Activated naive CD4-positive, alpha-beta T cell treated with anti-CD3 and anti-CD28 coated beads for 36 hours (primary cell): ENCODE data around the gene ZC4H2. TPM values are rescaled to one million over a fixed set of nuclear protein-coding genes. Genes with fewer than 3 reads are reported as not detected.
"Not testable (repeated sequence)": the region's sequence is repeated elsewhere in the genome, so short reads cannot be mapped to it uniquely, and the experiment has no call there.

ENCODE experiments used
- CTCF ChIA-PET: fragments of 350-600 bp; sonication (Branson Sonifier 250); formaldehyde crosslinking; loops from one replicate; lab custom pipeline; 2021; ENCODE audit warnings: antibody characterized with exemption; lab: Charles Lee
- DNase-seq: peaks from one replicate; pipeline ENCODE4 v3.0.0-alpha.2; 2020
- H3K27ac Mint-ChIP-seq: one replicate; pipeline ENCODE4 v1.8.0; 2021; ENCODE audit warnings: mild to moderate bottlenecking, mixed read lengths
- H3K27me3 Mint-ChIP-seq: one replicate; pipeline ENCODE4 v1.8.0; 2021; ENCODE audit warnings: low read depth, mixed read lengths
- H3K36me3 Mint-ChIP-seq: one replicate; pipeline ENCODE4 v1.8.0; 2021; ENCODE audit warnings: low read depth, mixed read lengths
- H3K4me1 Mint-ChIP-seq: one replicate; pipeline ENCODE4 v1.8.0; 2021; ENCODE audit warnings: low read depth, mixed read lengths
- H3K4me3 Mint-ChIP-seq: one replicate; pipeline ENCODE4 v1.8.0; 2021; ENCODE audit warnings: mild to moderate bottlenecking, moderate library complexity, mixed read lengths
- H3K9me3 Mint-ChIP-seq: one replicate; pipeline ENCODE4 v1.8.0; 2021; ENCODE audit warnings: mixed read lengths
- intact Hi-C: fragments of 100-400 bp; cut with micrococcal nuclease; formaldehyde crosslinking; loops from one replicate; pipeline ENCODE4 v1.15.1; 2023
- total RNA-seq, 2 experiments: library from RNA; stranded (reverse); gene quantifications; one replicate each; pipeline ENCODE4 v1.2.3, GENCODE V29; 2021

The ZC4H2 gene
- total RNA-seq, 2 experiments from 2014 or later, result 15.6 to 16.6 TPM

GRCh38 chrX:64908121-64908520, 68.1 kb downstream of the ZC4H2 start:
- intact Hi-C loops, result no loop called here
- CTCF ChIA-PET, result no interaction called here
- H3K27ac Mint-ChIP-seq, result no peak overlapping the region

GRCh38 chrX:64894454-64895038, 81.7 kb downstream of the ZC4H2 start:
- H3K27ac Mint-ChIP-seq, result no peak overlapping the region
- peaks cover 13% of the 10 kb centered on the region for H3K9me3 Mint-ChIP-seq
- no peak overlapping the region for H3K4me3 Mint-ChIP-seq
- H3K36me3 Mint-ChIP-seq, result peaks cover 7% of the 10 kb centered on the region
- intact Hi-C loops, result loop anchor here (1.0 to 10.0 kb wide), 5 partner anchors 137 to 800 kb away; partner anchors contain the start of gene ZC3H12B
- peak; percentile 56 for DNase-seq
- H3K27me3 Mint-ChIP-seq, result no peaks in the 10 kb centered on the region
- CTCF ChIA-PET, result no interaction called here
- H3K4me1 Mint-ChIP-seq, result peaks cover 3% of the 10 kb centered on the region

More at GRCh38 chrX:64908121-64908520, 68.1 kb downstream of the ZC4H2 start:
- DNase-seq, result no peak
- peaks cover 52% of the 10 kb centered on the region for H3K36me3 Mint-ChIP-seq
- H3K9me3 Mint-ChIP-seq, result peaks cover 21% of the 10 kb centered on the region
- no peak overlapping the region for H3K4me3 Mint-ChIP-seq
- H3K4me1 Mint-ChIP-seq, result no peaks in the 10 kb centered on the region
- H3K27me3 Mint-ChIP-seq, result no peaks in the 10 kb centered on the region

- intact Hi-C loops, result no loop called here
- Mint-ChIP-seq H3K27ac (no peak overlapping the region), H3K9me3 (peaks cover 6% of the 10 kb centered on the region), H3K4me1 (no peaks in the 10 kb centered on the region), H3K4me3 (no peak overlapping the region), H3K36me3 (peaks cover 3% of the 10 kb centered on the region), H3K27me3 (no peaks in the 10 kb centered on the region)
- CTCF ChIA-PET, result interaction anchor here (0.6 to 0.7 kb wide), 3 partner anchors 13 to 315 kb away, joined by 3 read pairs; no protein-coding TSS in a partner anchor
- DNase-seq, result no peak
Observed at GRCh38 chrX:64885850-64886249, 90.4 kb downstream of the ZC4H2 start.

GRCh38 chrX:64878709-64879108, 97.5 kb downstream of the ZC4H2 start:
- CTCF ChIA-PET, H3K27me3 Mint-ChIP-seq, intact Hi-C loops, H3K4me1 Mint-ChIP-seq, DNase-seq, H3K4me3 Mint-ChIP-seq, H3K27ac Mint-ChIP-seq, H3K36me3 Mint-ChIP-seq: not testable (repeated sequence)
- peaks cover 17% of the 10 kb centered on the region for H3K9me3 Mint-ChIP-seq

GRCh38 chrX:64867217-64867616, 109.0 kb downstream of the ZC4H2 start:
- no peak for DNase-seq
- Mint-ChIP-seq H3K4me1 (peaks cover 2% of the 10 kb centered on the region), H3K27ac (no peak overlapping the region), H3K27me3 (no peaks in the 10 kb centered on the region), H3K4me3 (no peak overlapping the region), H3K9me3 (peaks cover 14% of the 10 kb centered on the region), H3K36me3 (peaks cover 5% of the 10 kb centered on the region)
- CTCF ChIA-PET, result no interaction called here
- intact Hi-C loops, result no loop called here

Other genes with a start within 250 kb of the ZC4H2 start
- gene ZC3H12B, start 58.4 kb upstream of the ZC4H2 start, total RNA-seq, result under 1 TPM; 0.72 to 0.76 TPM